Stimulated activated CD8-positive, alpha-beta memory T cell treated with anti-CD3 and anti-CD28 coated beads, Interleukin-15, amount 100 ng/mL, for 1 hour (primary cell): ENCODE data around the gene HMGCL.
"Not testable (repeated sequence)": the region's sequence is repeated elsewhere in the genome, so short reads cannot be mapped to it uniquely, and the experiment has no call there.

Source experiments
- DNase-seq: peaks from one replicate; pipeline ENCODE4 v3.0.0-alpha.2; 2020; ENCODE audit warnings: low read depth

Gene HMGCL

GRCh38 chr1:23826590-23826989, 1.4 kb upstream of the HMGCL start:
- not testable (repeated sequence) for DNase-seq

GRCh38 chr1:23825762-23826522, 713 bp upstream of the HMGCL start:
- DNase-seq, result no peak

- no peak for DNase-seq
Measured at GRCh38 chr1:23824711-23825075, 536 bp downstream of the HMGCL start.

GRCh38 chr1:23823767-23824166, 1.5 kb downstream of the HMGCL start:
- DNase-seq, result no peak

GRCh38 chr1:23817633-23818032, 7.6 kb downstream of the HMGCL start:
- DNase-seq, result no peak

GRCh38 chr1:23816906-23817305, 8.3 kb downstream of the HMGCL start:
- DNase-seq, result no peak

- DNase-seq, result no peak
Measured at GRCh38 chr1:23816361-23816760, 8.9 kb downstream of the HMGCL start.

GRCh38 chr1:23814016-23814415, 11.2 kb downstream of the HMGCL start:
- DNase-seq, result no peak

- no peak for DNase-seq
Measured at GRCh38 chr1:23810818-23811540, 14.2 kb downstream of the HMGCL start.

- peak; percentile 67 for DNase-seq
Measured at GRCh38 chr1:23809751-23810171, 15.5 kb downstream of the HMGCL start.

- DNase-seq, result no peak
Measured at GRCh38 chr1:23807453-23807852, 17.8 kb downstream of the HMGCL start.

- no peak for DNase-seq
Measured at GRCh38 chr1:23806280-23806679, 18.9 kb downstream of the HMGCL start.

GRCh38 chr1:23805025-23805424, 20.2 kb downstream of the HMGCL start:
- DNase-seq, result no peak

GRCh38 chr1:23804183-23804835, 20.9 kb downstream of the HMGCL start:
- DNase-seq, result no peak

- DNase-seq, result no peak
Measured at GRCh38 chr1:23803674-23804073, 21.6 kb downstream of the HMGCL start.

GRCh38 chr1:23802809-23803342, 22.4 kb downstream of the HMGCL start:
- DNase-seq, result not testable (repeated sequence)

- DNase-seq, result no peak
Measured at GRCh38 chr1:23801876-23802275, 23.4 kb downstream of the HMGCL start.

- DNase-seq, result no peak
Measured at GRCh38 chr1:23801338-23801748, 23.9 kb downstream of the HMGCL start.

- peak; percentile 97 for DNase-seq
Measured at GRCh38 chr1:23800400-23801337, 24.6 kb downstream of the HMGCL start, which contains the start of gene GALE. GALE (minus strand) TSS chr1:23800754; CDS start chr1:23799007, 1,747 bp downstream.

- no peak for DNase-seq
Measured at GRCh38 chr1:23799570-23800399, 25.4 kb downstream of the HMGCL start.

- DNase-seq, result no peak
Measured at GRCh38 chr1:23799255-23799569, 26.0 kb downstream of the HMGCL start.
